Transverse colon (tissue), 4 donors: ENCODE measurements around the gene GBGT1. TPM values are rescaled to one million over a fixed set of nuclear protein-coding genes. Genes with fewer than 3 reads are reported as not detected.
"Not testable (repeated sequence)": the region's sequence is repeated elsewhere in the genome, so short reads cannot be mapped to it uniquely, and the experiment has no call there.

Experiments
- DNase-seq: peaks from one replicate; pipeline ENCODE4 v3.0.0-alpha.2; 2019
- H3K27ac ChIP-seq, 4 donors: fragments of 200-600 bp; sonication (generic); 2 replicates each; pipeline ENCODE4 v1.5.1; 2016 to 2018; ENCODE audit warnings: inconsistent platforms in 4 of 4
- H3K27me3 ChIP-seq: fragments of 200-600 bp; sonication (generic); 2 replicates; pipeline ENCODE4 v1.5.1; 2017; ENCODE audit warnings: inconsistent platforms
- H3K36me3 ChIP-seq, 4 donors: fragments of 200-600 bp; sonication (generic); 2 replicates each; pipeline ENCODE4 v1.5.1; 2017 to 2019; ENCODE audit warnings: inconsistent platforms in 4 of 4
- H3K4me1 ChIP-seq, 4 donors: fragments of 200-600 bp; sonication (generic); 2 replicates each; pipeline ENCODE4 v1.5.1; 2017 to 2020; ENCODE audit warnings: inconsistent platforms in 4 of 4
- H3K4me3 ChIP-seq, 4 donors: fragments of 200-600 bp; sonication (generic); 1 replicate in 1 of 4; 2 replicates in 3 of 4; pipeline versions ENCODE4 v1.5.1 to v1.6.1; 2017 to 2019; ENCODE audit warnings: inconsistent platforms in 4 of 4
- H3K9me3 ChIP-seq, 2 donors: fragments of 200-600 bp; sonication (generic); 2 replicates each; pipeline ENCODE4 v1.5.1; 2017 to 2019; ENCODE audit warnings: inconsistent platforms in 2 of 2
- EP300 ChIP-seq: sonication (generic); formaldehyde crosslinking; IDR thresholded peaks from one replicate; pipeline ENCODE4 v1.6.1; 2017; ENCODE audit warnings: antibody characterized with exemption, low read depth
- POLR2A ChIP-seq: fragments of 450-650 bp; IDR thresholded peaks from one replicate; pipeline ENCODE4 v1.6.1; 2016; ENCODE audit warnings: antibody characterized with exemption, mild to moderate bottlenecking, moderate library complexity
- POLR2AphosphoS5 ChIP-seq, 3 donors: sonication (generic); formaldehyde crosslinking; IDR thresholded peaks; one replicate each; pipeline ENCODE4 v1.6.1; 2016; ENCODE audit warnings: antibody characterized with exemption in 3 of 3
- WGBS, 2 donors: methylation state at CpG; one replicate each; pipeline ENCODE4 v1.1.5; 2018; ENCODE audit warnings: low coverage in 1 of 2; 5-methylcytosine and 5-hydroxymethylcytosine counted together
- in situ Hi-C, 4 donors: fragments of 200-750 bp; cut with MboI; loops; one replicate each; pipeline versions ENCODE4 v1.15.0 to v1.15.1; 2017; ENCODE audit warnings: low sequenced_read_pairs in 3 of 4, low pct_ligation_motif_present in 1 of 4, low pct_unique_long_range_greater_than_20kb in 1 of 4
- intact Hi-C: fragments of 100-400 bp; cut with DNase I; formaldehyde crosslinking; loops from one replicate; pipeline ENCODE4 v1.15.1; 2023; ENCODE audit warnings: low total_unique reads
- total RNA-seq, 4 donors: library from RNA; depleted of rRNA; stranded (reverse); fragments of >200 nt; gene quantifications; one replicate each; pipeline ENCODE4 v1.1.0, GENCODE V29; 2016
- TF ChIP-seq, protein P1 (sequence below), 5 experiments: fragments of 200-600 bp in 3 of 5; fragments of 450-650 bp in 2 of 5; sonication (generic) in 3 of 5; IDR thresholded peaks; 1 replicate in 2 of 5; 2 replicates in 3 of 5; pipeline ENCODE4 v1.5.1; 2016 to 2017; ENCODE audit warnings: antibody characterized with exemption in 5 of 5, inconsistent platforms in 3 of 5, mild to moderate bottlenecking in 2 of 5, moderate library complexity in 1 of 5

Gene GBGT1
- total RNA-seq, 4 donors from 2014 or later, result 4.1 to 15.7 (median 11.8) TPM

DNA sequence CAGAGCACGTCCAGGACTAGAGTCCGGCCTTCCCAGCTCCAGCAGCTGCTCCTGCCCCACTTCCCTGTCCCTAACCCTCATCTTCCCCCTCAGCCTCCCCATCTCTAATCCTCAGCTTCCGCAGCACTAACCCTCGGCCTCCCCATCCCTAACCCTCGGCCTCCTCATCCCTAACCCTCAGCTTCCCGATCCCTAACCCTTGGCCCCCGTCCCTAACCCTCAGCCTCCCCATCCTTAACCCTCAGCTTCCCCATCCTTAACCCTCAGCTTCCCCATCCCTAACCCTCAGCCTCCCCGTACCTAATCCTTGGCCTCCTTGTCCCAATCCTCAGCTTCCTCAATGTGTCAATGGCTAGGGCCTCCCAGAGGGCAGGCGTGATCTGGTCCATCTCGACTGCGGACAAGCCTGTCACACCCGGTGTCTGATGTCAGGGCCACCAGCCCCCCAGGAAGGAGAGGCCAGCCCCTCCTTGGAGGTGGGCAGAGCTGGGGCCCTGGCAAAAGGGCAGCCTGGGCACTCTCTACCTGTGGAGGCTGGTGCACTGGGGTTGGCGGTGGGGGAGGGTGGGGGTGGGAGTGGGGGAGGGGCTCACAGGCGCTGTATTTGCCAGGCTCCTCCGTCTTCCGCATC is 43.9 kb upstream of the GBGT1 start:
- TF ChIP-seq, protein P1, sequence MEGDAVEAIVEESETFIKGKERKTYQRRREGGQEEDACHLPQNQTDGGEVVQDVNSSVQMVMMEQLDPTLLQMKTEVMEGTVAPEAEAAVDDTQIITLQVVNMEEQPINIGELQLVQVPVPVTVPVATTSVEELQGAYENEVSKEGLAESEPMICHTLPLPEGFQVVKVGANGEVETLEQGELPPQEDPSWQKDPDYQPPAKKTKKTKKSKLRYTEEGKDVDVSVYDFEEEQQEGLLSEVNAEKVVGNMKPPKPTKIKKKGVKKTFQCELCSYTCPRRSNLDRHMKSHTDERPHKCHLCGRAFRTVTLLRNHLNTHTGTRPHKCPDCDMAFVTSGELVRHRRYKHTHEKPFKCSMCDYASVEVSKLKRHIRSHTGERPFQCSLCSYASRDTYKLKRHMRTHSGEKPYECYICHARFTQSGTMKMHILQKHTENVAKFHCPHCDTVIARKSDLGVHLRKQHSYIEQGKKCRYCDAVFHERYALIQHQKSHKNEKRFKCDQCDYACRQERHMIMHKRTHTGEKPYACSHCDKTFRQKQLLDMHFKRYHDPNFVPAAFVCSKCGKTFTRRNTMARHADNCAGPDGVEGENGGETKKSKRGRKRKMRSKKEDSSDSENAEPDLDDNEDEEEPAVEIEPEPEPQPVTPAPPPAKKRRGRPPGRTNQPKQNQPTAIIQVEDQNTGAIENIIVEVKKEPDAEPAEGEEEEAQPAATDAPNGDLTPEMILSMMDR (IDR thresholded peaks at IDR 0.05), result no peak
- TF ChIP-seq EP300, result no peak
- no peak for TF ChIP-seq POLR2A
- TF ChIP-seq POLR2AphosphoS5 (IDR thresholded peaks at IDR 0.05), result no peak
- H3K4me1 ChIP-seq, result no peaks in the 10 kb centered on the region
- 60 to 76% methylated on average over 4 to 16 of the region's 16 CpGs for WGBS, 2 donors
- no peaks in the 10 kb centered on the region for H3K36me3 ChIP-seq
- H3K4me3 ChIP-seq, result no peak overlapping the region
- no peak for DNase-seq
- in situ Hi-C loops (no loop called here), intact Hi-C loops (no loop called here)
- peaks cover 1% of the 10 kb centered on the region for H3K27me3 ChIP-seq
- no peaks in the 10 kb centered on the region for H3K9me3 ChIP-seq
- no peak overlapping the region for H3K27ac ChIP-seq

DNA sequence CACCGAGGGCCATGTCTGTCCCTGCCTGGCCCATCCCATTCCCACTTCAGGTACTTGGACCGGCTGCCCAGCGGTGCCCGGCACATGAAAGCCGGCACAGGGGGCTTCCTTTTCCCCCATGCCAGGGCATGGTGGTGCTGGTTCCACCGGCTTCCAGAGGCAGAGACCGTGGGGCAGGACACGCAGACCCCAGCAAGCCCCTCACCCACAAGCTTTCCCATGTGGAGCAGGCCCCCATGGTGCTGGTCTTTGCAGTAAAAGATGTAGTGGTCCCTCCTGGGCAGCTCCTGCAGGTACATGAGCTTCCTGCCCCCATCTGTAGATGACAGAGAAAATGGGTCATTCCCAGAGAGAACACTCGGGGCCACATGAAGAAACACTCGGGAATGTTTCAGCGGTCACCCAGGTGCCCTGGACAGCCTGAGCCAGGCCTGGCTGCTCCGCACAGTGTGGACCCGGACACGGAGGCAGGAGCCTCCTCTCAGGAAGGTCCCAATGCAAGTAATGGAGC is 43.4 kb upstream of the GBGT1 start:
- H3K9me3 ChIP-seq, result no peaks in the 10 kb centered on the region
- in situ Hi-C loops (no loop called here), intact Hi-C loops (no loop called here)
- no peak overlapping the region for H3K27ac ChIP-seq
- no peaks in the 10 kb centered on the region for H3K27me3 ChIP-seq
- H3K4me1 ChIP-seq, result no peaks in the 10 kb centered on the region
- H3K36me3 ChIP-seq, result no peaks in the 10 kb centered on the region
- no peak overlapping the region for H3K4me3 ChIP-seq
- DNase-seq, result no peak
- TF ChIP-seq POLR2AphosphoS5 (IDR thresholded peaks at IDR 0.05) (no peak), EP300 (no peak), POLR2A (no peak)
- TF ChIP-seq, protein P1 (IDR thresholded peaks at IDR 0.05), result no peak
- WGBS, 2 donors, result 79% methylated on average over 10 of the region's 14 CpGs; no CpG with 5 or more reads in 1 of the 2 donors

DNA sequence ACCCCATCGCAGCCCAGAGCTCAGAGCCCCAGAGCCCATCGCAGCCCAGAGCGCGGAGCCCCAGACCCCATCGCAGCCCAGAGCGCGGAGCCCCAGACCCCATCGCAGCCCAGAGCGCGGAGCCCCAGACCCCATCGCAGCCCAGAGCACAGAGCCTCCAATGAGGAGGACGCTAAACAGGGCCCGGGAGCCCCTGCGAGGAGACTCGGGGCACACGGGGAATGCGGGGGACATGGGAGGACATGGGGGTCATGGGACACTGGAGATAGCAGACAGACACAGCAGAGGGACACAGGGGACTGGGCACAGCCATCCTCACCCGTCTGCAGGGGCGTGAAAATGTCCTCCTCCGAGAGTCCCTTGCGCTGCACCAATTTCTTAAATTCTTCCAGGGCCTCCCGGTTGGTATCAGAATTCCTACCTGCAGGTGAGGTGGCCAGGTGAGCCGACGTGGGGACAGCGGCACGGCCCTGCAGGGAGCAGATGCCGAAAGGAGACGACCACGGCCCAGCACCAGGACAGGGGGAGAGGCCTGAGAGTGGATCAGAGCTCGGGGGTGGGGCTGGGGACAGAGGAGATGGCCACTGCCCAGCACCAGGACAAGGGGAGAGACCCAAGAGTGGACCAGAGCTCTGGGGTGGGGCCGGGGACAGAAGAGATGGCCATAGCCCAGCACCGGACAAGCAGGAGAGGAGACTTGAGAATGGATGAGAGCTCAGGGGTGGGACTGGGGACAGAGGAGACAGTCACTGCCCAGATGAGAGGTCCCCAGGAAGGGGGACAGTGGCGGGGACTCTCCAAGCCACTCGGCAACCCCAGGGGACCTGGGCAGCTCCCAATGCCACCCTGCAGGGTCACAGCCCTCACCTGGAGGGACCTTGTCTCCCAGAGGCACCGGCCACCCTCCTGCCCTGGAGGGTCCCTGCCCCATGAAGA is 42.5 kb upstream of the GBGT1 start:
- Histone ChIP-seq H3K27me3 (no peaks in the 10 kb centered on the region), H3K4me3 (no peak overlapping the region), H3K36me3 (no peaks in the 10 kb centered on the region), H3K27ac (no peak overlapping the region), H3K4me1 (no peaks in the 10 kb centered on the region), H3K9me3 (no peaks in the 10 kb centered on the region)
- in situ Hi-C loops, result no loop called here
- intact Hi-C loops, result no loop called here
- no peak for DNase-seq
- TF ChIP-seq EP300 (no peak), POLR2AphosphoS5 (IDR thresholded peaks at IDR 0.05) (no peak), POLR2A (no peak)
- TF ChIP-seq, protein P1 (IDR thresholded peaks at IDR 0.05), result no peak
- 82% methylated on average over 30 of the region's 35 CpGs; no CpG with 5 or more reads in 1 of the 2 donors for WGBS, 2 donors

DNA sequence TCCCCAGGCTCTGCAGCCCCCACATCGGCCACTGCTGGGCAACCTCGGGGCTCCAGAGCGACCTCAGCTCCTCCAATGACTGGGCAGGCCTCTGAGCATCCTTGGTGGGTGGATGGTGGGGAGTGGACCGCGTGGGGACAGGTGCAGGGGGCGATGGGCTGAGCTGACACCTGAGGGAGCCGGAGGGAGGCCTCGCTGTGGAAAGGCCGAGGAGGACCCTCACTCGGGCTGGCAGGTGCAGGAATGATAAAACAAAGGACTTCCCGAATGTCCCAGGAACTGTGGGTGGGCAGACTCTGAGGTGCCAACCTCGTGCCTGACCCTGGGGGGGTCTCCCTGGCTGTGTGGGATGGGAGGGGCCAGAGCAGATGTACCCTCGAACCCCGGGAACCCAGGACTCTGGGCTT is 41.8 kb upstream of the GBGT1 start:
- DNase-seq, H3K27ac ChIP-seq, H3K4me1 ChIP-seq, H3K36me3 ChIP-seq, H3K9me3 ChIP-seq, H3K4me3 ChIP-seq, in situ Hi-C loops, intact Hi-C loops, H3K27me3 ChIP-seq: not testable (repeated sequence)
- WGBS, 2 donors, result 80% methylated on average over 13 of the region's 14 CpGs; no CpG with 5 or more reads in 1 of the 2 donors
